Renal cortex interstitium (tissue), 11 donors: Measurements from ENCODE around the gene SCCPDH. TPM values are rescaled to one million over a fixed set of nuclear protein-coding genes. Genes with fewer than 3 reads are reported as not detected.
"Not testable (repeated sequence)": the region's sequence is repeated elsewhere in the genome, so short reads cannot be mapped to it uniquely, and the experiment has no call there.

Experiments used
- DNase-seq, 11 donors: peaks; one replicate each; pipeline ENCODE4 v3.0.0-alpha.2; 2013; ENCODE audit warnings: low read depth in 9 of 11, low spot score in 4 of 11; ENCODE audit errors: extremely low read depth in 1 of 11
- polyA plus RNA-seq, 3 donors: library from polyadenylated mRNA; unstranded; fragments of 120-200 nt; gene quantifications; one replicate each; pipeline ENCODE4 v1.2.1, GENCODE V29; 2013; ENCODE audit not compliant: insufficient read length in 3 of 3

SCCPDH gene
- polyA plus RNA-seq, 3 donors, result 51.5 to 60.9 (median 53.2) TPM

GRCh38 chr1:246728311-246728710 is 4.1 kb downstream of the SCCPDH start:
- DNase-seq, result no peak

DNA sequence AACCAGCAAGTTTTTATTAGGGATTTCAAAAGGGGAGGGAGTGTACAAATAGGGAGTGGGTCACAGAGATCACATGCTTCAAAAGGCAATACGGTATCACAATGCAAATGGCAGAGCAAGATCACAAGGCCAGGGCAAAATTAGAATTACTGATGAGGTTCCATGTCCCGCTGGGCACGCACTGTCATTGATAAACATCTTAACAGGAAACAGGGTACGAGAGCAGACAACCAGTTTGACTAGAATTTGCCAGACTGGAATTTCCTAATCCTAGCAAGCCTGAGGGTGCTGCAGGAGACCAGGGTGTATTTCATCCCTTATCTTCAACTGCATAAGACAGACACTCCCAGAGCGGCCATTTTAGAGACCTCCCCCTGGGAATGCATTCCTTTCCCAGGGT is 4.8 kb downstream of the SCCPDH start:
- not testable (repeated sequence) for DNase-seq

DNA sequence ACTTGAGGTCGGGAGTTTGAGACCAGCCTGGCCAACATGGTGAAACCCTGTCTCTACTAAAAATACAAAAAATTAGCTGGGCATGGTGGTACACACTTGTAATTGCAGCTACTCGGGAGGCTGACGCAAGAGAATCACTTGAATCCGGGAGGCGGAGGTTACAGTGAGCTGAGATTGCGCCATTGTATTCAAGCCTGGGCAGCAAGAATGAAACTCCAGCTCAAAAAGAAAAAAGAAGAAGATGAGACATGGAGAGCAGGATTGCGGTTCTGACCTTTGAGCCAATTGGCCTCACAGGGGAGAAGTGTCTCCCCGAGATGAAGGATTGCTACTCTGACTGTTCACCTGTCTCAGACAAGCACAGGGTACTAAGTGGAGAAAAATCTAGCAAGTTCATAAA is 6.6 kb downstream of the SCCPDH start:
- no peak for DNase-seq

GRCh38 chr1:246731873-246732272 is 7.7 kb downstream of the SCCPDH start:
- DNase-seq, result not testable (repeated sequence)

DNA sequence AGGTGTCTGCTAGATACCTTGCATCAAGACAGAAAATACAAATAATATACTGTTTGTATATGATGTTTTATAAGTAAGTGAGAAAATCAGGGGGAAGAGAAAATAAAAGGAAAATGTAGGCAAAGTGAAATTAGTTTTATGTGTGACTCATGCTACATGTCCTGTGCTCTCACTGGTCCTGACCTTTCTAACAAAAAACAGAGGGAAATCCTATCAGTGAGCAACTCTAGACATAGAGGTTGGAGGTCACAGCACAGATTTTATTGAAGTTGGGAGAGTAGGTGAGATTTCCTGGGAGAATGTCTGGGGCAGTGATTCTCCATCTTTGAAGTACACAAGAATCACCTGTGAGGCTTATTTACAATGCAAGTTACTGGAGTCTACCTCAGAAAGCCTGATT is 9.5 kb downstream of the SCCPDH start:
- DNase-seq, result no peak

- no peak for DNase-seq
Observed at GRCh38 chr1:246734866-246735265, 10.7 kb downstream of the SCCPDH start.

- no peak for DNase-seq
Observed at GRCh38 chr1:246735735-246736134, 11.5 kb downstream of the SCCPDH start.

- DNase-seq, result no peak
Observed at GRCh38 chr1:246742396-246742795, 18.2 kb downstream of the SCCPDH start.

- DNase-seq, result not testable (repeated sequence)
Observed at GRCh38 chr1:246746155-246746554, 21.9 kb downstream of the SCCPDH start.

DNA sequence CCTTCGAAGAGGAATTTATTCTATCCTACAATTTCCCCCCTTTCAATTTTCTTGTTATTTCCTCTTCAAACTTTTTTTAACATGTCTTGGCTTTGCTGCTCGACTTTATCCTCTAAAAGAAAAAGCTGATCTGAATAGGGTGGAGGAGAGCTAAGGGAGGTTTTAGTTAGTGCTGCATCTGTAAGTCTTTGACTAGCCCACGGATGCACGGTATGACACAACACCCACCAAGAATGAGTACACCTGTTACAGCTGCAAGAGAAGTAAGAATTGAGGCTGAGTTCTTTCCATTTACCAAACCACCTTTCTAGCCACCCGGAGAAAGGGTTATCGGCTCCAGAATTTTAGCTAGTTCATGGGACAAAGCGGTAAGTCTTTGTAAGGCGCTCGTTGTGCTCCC is 23.8 kb downstream of the SCCPDH start:
- DNase-seq, result no peak

DNA sequence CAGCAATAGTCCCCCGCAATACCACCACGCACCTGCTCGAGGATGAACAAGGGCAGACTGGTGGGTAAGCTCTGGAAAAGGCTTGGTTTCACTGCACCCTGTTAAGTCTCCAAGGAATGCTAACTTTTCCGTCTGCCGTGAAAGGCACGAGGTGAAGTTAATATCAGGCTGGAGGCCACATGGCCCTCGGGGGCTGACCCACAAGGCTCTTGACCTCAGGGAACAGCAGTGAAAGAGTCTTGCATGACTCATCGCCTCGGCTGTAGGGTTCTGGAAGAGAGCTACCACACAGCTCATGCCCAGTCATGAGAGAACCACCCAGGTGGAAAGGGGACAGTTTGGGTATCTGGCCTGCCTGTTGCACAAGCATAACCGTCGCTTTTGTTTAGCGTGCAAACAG is 24.7 kb downstream of the SCCPDH start:
- DNase-seq, result no peak

DNA sequence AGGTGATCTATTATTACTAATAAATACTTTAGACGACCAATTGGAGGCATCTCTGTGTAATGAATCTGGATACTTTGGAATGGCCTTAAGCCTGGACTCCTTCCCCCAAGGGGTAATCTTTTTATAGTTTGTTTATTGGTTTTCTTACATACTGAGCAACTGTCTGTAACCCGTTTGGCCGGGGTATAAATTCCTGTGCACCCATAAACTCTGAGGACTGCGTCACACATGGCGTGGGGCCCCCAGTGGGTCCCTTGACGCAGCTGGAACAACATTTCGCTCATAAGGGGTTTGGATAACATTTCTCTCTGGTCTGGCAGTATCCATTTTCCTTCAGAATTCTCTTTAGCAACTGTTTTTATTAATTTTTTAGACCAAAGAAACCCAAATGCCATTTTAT is 26.5 kb downstream of the SCCPDH start:
- no peak for DNase-seq

- DNase-seq, result peak; percentile 35 to 66 (median 57)
Observed at GRCh38 chr1:246753670-246754535, 29.7 kb downstream of the SCCPDH start.

- DNase-seq, result no peak
Observed at GRCh38 chr1:246755419-246755818, 31.2 kb downstream of the SCCPDH start.

GRCh38 chr1:246760422-246761347 is 36.5 kb downstream of the SCCPDH start:
- no peak for DNase-seq

DNA sequence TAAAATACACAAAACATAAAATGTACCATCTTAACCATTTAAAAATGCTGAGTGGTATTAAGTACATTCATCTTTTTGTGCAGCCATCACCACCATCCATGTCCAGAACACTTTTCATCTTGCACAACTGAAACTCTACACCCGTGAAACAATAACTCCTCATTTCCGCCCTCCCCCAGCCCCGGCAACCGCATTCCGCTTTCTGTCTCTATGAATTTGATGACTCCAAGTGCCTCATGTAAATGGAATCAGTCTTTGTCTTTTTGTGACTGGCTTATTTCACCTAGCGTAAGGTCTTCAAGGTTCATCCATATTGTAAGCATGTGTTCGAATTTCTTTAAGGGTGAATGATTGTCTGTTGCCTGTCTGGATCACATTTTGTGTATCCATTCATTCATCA is 37.2 kb downstream of the SCCPDH start:
- DNase-seq, result no peak

GRCh38 chr1:246765521-246765920 is 41.3 kb downstream of the SCCPDH start:
- no peak for DNase-seq

- DNase-seq, result no peak
Observed at GRCh38 chr1:246768403-246769020, 44.3 kb downstream of the SCCPDH start.

GRCh38 chr1:246769306-246769705 is 45.1 kb downstream of the SCCPDH start:
- no peak for DNase-seq

DNA sequence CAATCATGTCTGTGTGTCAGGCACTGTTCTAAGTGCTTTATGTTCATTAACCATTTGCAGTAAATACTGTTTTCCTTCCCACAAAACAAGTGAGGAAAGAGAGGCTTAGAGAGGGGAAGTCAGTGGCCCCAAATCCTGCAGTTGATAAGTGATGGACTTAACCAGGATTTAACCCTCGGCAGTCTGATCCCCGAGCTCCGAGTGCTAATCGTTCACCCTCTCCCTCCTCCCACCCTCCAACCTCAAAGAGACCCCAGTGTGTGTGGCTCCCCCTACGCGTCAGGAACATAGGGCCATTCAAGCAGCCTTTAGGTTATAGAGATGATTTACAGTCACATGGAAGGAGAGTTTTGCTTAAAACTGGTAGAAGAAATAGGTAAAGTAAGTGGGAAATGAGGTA is 47.2 kb downstream of the SCCPDH start:
- no peak for DNase-seq
